GM12874 (cell line): Measurements from ENCODE around the gene THBD.

ENCODE experiments used
- CTCF ChIP-seq: IDR thresholded peaks from 2 replicates; pipeline ENCODE4 v1.5.1; 2011; ENCODE audit warnings: low read depth, mild to moderate bottlenecking, control low read depth, low read length, moderate library complexity; ENCODE audit not compliant: insufficient read depth

Gene THBD

GRCh38 chr20:23049201-23050075, at the start of gene THBD:
THBD (minus strand) TSS chr20:23049672; CDS start chr20:23049504, 168 bp downstream.
- no peak for TF ChIP-seq CTCF

- no peak for TF ChIP-seq CTCF
These were observed 48.4 kb upstream of the THBD start for GRCh38 chr20:23097636-23098580.

GRCh38 chr20:23096986-23097520, 47.6 kb upstream of the THBD start:
- TF ChIP-seq CTCF = no peak

GRCh38 chr20:23096097-23096496, 46.6 kb upstream of the THBD start:
- TF ChIP-seq CTCF = no peak

- TF ChIP-seq CTCF = no peak
These were observed 46.0 kb upstream of the THBD start for GRCh38 chr20:23095499-23095898.

- no peak for TF ChIP-seq CTCF
These were observed 45.5 kb upstream of the THBD start for GRCh38 chr20:23094927-23095326.
